ENCODE results near the gene ARHGAP27.

DNA sequence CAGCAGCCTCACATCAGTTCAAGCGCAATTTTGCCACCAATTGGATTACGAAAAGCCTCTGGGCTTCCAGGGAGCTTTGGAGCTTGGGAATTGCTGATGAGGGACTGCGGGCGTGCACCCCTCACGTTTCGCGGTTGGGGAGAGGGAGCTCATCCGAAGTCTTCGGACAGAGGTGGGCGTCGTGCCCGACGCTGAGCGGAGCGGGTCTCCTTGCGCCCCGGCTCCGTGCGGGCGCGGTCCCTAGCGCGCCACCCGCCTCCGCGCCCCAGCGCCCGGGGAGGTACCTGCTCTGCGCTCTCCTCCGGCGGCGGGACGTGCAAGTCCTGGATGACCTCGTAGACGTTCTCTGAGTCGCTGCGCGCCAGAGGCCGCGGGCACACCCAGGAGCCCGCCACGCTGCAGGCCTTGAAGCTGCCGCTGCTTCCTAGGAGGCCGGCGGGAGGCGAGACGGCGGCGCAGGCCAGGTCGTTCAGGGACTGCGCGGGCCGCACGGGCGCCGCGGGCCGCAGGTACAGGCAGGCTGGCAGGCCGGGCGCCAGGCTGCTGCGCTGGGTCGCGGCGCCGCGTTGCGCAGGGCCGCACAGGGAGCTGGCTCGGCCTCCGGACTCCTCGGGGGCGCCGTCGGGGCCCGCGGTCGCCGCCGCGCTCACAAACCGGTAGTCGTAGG, 3.2 kb downstream of the ARHGAP27 start:
- no peak for TF ChIP-seq EZH2 (IDR thresholded peaks at IDR 0.05; ENCODE audit: insufficient read depth, poor library complexity, severe bottlenecking)
- 0 out of 2 replicates have a peak, but pooled peaks have one; percentile 56 for TF ChIP-seq EZH2phosphoT487 (IDR thresholded peaks at IDR 0.05; ENCODE audit: insufficient read depth, low read depth)

All from GM23248 (cell line).